ENCODE data around the gene PSMG3.

GRCh38 chr7:1591396-1591795, 21.6 kb upstream of the PSMG3 start:
- TF ChIP-seq GATA3 (IDR thresholded peaks at IDR 0.05; ENCODE audit: low read depth, low read length) (no peak), GATA2 (IDR thresholded peaks at IDR 0.05; ENCODE audit: low read depth, low read length) (no peak)

All from SH-SY5Y (cell line).